Mammary epithelial cell (primary cell): ENCODE results near the gene CHRM2.

Source experiments
- EZH2 ChIP-seq: IDR thresholded peaks from 2 replicates; pipeline ENCODE4 v1.6.1; 2012; ENCODE audit warnings: low read length, inconsistent platforms, borderline replicate concordance
- TF ChIP-seq, protein P1 (sequence below), 2 donors: IDR thresholded peaks in 1 of 2; conservative IDR thresholded peaks in 1 of 2; 2 replicates each; pipeline ENCODE4 v1.5.1; 2011 to 2012; ENCODE audit warnings: inconsistent platforms in 2 of 2, low read length in 2 of 2, mild to moderate bottlenecking in 2 of 2, control low read depth in 1 of 2, low read depth in 1 of 2; ENCODE audit not compliant: insufficient read depth in 1 of 2; ENCODE audit errors: extremely low read depth in 1 of 2

DNA sequence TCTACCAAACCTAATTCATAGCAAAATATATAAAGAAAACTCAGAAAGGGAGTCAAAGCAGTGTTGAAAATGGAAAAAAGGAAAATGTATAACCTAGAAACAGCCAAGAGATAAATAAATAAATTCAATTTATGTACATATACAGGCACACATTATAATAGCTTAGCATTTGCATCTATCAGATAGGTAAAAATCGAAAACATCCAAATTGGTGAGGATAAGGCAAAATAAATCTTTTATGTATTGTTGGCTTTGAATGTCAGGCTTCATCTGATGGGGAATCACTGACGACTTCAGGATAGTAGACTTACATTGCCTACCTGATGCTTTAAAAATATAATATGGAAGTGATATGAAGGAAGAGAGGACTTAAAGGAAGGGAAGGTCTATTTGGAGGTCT, 20.6 kb upstream of the CHRM2 start:
- TF ChIP-seq, protein P1, sequence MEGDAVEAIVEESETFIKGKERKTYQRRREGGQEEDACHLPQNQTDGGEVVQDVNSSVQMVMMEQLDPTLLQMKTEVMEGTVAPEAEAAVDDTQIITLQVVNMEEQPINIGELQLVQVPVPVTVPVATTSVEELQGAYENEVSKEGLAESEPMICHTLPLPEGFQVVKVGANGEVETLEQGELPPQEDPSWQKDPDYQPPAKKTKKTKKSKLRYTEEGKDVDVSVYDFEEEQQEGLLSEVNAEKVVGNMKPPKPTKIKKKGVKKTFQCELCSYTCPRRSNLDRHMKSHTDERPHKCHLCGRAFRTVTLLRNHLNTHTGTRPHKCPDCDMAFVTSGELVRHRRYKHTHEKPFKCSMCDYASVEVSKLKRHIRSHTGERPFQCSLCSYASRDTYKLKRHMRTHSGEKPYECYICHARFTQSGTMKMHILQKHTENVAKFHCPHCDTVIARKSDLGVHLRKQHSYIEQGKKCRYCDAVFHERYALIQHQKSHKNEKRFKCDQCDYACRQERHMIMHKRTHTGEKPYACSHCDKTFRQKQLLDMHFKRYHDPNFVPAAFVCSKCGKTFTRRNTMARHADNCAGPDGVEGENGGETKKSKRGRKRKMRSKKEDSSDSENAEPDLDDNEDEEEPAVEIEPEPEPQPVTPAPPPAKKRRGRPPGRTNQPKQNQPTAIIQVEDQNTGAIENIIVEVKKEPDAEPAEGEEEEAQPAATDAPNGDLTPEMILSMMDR (conservative IDR thresholded peaks at IDR 0.05 in 1 of 2, IDR thresholded peaks at IDR 0.05 in 1 of 2; ENCODE audit: extremely low read depth in 1 of 2, insufficient read depth in 1 of 2, low read depth in 1 of 2, low read length in 2 of 2), result no peak
- no peak for TF ChIP-seq EZH2
